Keratinocyte (primary cell): Measurements from ENCODE around the gene NLGN1.

Experiments used
- EZH2 ChIP-seq: IDR thresholded peaks from one replicate; pipeline ENCODE4 v1.6.1; 2012; ENCODE audit warnings: inconsistent platforms, mild to moderate bottlenecking, low read length, moderate library complexity
- TF ChIP-seq, protein P1 (sequence below), 3 experiments: IDR thresholded peaks in 1 of 3; conservative IDR thresholded peaks in 1 of 3; optimal IDR thresholded peaks in 1 of 3; 2 replicates in 2 of 3; 3 replicates in 1 of 3; pipeline versions ENCODE3 to v1.5.1; 2011; ENCODE audit warnings: low read length in 3 of 3, mild to moderate bottlenecking in 3 of 3, moderate library complexity in 2 of 3, control low read depth in 1 of 3, inconsistent platforms in 1 of 3; ENCODE audit not compliant: insufficient read depth in 2 of 3; ENCODE audit errors: extremely low read depth in 1 of 3

GRCh38 chr3:173753593-173753992 is 356.0 kb downstream of the NLGN1 start:
- TF ChIP-seq, protein P1, sequence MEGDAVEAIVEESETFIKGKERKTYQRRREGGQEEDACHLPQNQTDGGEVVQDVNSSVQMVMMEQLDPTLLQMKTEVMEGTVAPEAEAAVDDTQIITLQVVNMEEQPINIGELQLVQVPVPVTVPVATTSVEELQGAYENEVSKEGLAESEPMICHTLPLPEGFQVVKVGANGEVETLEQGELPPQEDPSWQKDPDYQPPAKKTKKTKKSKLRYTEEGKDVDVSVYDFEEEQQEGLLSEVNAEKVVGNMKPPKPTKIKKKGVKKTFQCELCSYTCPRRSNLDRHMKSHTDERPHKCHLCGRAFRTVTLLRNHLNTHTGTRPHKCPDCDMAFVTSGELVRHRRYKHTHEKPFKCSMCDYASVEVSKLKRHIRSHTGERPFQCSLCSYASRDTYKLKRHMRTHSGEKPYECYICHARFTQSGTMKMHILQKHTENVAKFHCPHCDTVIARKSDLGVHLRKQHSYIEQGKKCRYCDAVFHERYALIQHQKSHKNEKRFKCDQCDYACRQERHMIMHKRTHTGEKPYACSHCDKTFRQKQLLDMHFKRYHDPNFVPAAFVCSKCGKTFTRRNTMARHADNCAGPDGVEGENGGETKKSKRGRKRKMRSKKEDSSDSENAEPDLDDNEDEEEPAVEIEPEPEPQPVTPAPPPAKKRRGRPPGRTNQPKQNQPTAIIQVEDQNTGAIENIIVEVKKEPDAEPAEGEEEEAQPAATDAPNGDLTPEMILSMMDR (optimal IDR thresholded peaks at IDR 0.05 in 1 of 3, IDR thresholded peaks at IDR 0.05 in 1 of 3, conservative IDR thresholded peaks at IDR 0.05 in 1 of 3; ENCODE audit: extremely low read depth in 1 of 3, insufficient read depth in 2 of 3, low read length in 3 of 3): no peak
- TF ChIP-seq EZH2: no peak
